Measurements from ENCODE around the gene TTC4. TPM values are rescaled to one million over a fixed set of nuclear protein-coding genes. Genes with fewer than 3 reads are reported as not detected.

The TTC4 gene, protein sequence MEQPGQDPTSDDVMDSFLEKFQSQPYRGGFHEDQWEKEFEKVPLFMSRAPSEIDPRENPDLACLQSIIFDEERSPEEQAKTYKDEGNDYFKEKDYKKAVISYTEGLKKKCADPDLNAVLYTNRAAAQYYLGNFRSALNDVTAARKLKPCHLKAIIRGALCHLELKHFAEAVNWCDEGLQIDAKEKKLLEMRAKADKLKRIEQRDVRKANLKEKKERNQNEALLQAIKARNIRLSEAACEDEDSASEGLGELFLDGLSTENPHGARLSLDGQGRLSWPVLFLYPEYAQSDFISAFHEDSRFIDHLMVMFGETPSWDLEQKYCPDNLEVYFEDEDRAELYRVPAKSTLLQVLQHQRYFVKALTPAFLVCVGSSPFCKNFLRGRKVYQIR
- total RNA-seq: 21.6 and 26.2 TPM in 2 replicates

DNA sequence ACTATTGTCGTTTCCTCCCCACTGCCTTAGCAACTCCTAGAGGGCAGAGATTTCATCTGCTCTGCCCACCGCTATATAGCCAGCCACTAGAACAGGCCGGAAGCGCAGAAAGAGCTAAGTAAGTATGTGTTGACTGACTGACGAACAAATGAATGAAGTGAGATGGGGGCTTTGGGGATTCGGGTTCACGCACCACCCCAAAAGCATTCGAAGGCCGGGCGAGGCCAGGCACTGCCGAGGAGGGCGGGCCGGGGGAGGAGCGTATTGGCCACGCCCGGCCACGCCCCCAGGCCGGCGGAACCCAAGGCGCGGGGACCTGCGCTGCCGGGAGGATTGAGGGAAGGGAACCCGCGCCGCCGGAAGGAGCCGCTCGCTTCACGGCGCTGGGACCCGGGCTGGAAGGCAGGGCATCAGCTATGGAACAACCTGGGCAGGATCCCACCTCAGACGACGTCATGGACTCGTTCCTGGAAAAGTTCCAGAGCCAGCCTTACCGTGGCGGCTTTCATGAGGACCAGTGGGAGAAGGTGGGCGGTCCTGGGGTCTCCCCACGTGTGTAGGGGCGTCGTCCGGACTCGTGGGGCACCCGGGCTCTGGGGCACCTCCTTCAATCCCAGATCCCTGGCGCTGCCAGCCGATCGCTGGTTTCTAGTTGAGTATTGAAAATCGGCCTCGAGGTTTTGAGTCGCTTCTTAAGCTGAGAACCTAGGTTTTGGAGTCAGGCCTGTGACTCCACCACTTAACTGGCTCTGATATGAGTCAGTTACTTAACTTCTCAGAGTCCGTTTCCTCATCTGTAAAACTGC lies at the start of gene TTC4:
Gene TTC4 (plus strand): TSS at position 369 of the 806 bp plus-strand sequence. CDS start 48 bp downstream, at position 417.

DNA sequence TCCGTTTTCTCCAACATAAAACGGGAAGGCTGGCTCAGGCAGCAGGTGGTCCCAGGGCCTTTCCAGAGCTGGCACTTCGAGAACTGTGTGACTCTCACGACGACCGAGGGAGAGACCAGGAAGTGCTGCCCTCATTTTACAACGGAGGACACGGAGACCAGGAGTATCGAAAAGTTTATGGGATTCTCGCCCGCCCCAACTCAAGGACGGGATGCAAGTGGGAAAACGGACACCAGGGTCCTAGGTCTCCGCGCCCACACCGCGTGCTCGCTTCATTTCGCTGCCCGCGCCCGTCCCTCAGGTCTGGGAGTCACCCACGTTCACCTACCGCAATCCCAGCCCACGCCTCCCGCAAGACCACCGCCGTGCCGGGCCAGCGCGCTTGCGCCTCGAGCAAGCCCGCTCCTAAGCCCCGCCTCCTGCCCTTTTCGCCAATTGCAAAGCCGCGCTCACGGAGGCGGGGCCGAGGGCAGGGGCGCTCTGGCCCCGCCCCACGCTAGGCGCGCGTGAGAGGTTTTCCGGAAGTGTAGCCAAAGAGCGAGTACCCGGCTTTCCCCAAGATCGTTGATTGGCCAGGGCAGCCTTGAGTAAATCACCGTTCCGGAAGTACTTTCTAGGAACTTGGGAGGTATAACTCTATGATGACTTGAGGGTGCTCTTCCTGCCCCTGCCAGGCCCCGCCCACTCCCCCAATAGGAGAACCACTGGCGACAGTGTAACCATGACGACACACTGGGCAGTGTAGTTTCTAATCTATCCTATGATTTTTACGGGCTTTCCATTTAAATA lies 48.7 kb downstream of the TTC4 start, which contains the start of gene PARS2:
Gene PARS2 (minus strand): TSS at position 391 of the 789 bp plus-strand sequence. CDS start 5,362 bp downstream, outside the sequence.

Other genes with a start within 250 kb of the TTC4 start
- 6.2 and 8.2 TPM in 2 replicates for gene ACOT11, start 167.6 kb upstream of the TTC4 start, total RNA-seq
- gene FAM151A, start 92.3 kb upstream of the TTC4 start, total RNA-seq: not detected in 2 replicates
- not detected in 2 replicates for gene MROH7, start 74.1 kb upstream of the TTC4 start, total RNA-seq
- gene PARS2, start 48.7 kb downstream of the TTC4 start, total RNA-seq: 5.5 and 6.6 TPM in 2 replicates
- 18.1 and 20.2 TPM in 2 replicates for gene TTC22, start 85.5 kb downstream of the TTC4 start, total RNA-seq
- gene DHCR24, start 171.3 kb downstream of the TTC4 start, total RNA-seq: 420 and 515 TPM in 2 replicates

Measured in airway epithelial cell (primary cell).